Activated CD8-positive, alpha-beta memory T cell treated with anti-CD3 and anti-CD28 coated beads for 24 hours (primary cell): ENCODE results near the gene ROBO2.

Experiments
- DNase-seq: peaks from one replicate; pipeline ENCODE4 v3.0.0-alpha.2; 2020

The ROBO2 gene

DNA sequence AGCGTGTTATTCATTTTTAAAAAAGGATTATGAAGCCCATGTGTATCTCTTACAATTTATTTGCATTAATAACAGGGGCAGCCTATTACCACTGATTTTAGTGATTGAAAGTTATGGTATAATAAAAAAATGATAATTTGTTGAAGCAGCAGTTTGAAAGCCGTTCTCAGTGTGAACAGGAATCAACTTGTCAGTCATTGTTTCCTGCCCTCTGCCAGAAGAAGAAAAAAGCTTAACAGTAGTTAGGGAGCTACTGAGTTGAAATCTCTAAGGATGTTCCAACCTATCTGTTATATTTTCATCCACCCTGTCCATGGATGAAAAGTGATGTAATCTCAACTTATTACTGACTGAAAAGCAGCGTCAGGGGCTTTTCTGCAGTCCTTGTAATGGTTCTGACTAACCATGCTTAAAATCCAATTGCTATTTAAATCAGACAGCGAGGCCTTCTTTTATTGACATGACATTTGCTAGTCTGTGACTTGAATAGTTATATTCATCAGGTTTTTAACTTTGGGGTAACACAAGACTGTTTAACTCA lies 486.7 kb downstream of the ROBO2 start:
- no peak for DNase-seq

- no peak for DNase-seq
These were observed 489.6 kb downstream of the ROBO2 start for GRCh38 chr3:77529522-77529921.

DNA sequence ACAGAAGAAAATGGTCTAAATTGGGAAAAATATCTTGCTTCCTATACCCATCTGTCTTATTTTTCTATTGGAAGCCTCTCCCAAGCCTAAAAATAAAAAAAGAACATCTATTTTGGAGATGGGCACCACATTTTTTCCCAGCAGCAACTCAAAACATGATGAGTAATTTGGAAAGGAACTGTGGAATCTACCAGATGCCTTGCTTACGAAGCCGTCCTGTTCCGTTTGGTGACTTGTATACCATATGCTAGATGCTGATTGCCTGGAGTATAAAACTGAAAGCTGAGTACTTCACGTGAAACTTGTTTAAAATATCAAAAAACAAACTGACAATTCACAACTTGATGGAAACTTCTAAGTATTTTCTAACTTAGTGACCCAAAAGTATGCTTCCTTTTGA lies 491.0 kb downstream of the ROBO2 start:
- no peak for DNase-seq

DNA sequence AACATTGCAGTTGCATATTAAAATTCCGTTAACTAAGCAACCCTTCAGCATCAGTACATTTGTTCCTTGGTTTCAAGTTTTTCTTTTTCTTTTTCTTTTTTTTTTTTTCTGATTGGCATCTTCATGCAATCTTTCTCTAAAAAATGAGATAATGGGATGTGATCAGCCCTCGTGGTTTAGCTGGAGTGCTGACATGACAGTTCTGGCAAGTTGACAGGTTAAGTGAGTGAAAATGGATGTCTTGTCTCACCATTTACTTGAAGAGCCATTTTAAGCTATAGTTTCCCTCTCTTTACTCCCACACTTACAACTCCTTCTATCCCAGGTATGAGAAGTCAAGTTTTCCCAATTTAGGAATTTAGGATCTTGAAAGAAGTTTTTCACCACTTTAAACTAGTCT lies 495.2 kb downstream of the ROBO2 start:
- no peak for DNase-seq

DNA sequence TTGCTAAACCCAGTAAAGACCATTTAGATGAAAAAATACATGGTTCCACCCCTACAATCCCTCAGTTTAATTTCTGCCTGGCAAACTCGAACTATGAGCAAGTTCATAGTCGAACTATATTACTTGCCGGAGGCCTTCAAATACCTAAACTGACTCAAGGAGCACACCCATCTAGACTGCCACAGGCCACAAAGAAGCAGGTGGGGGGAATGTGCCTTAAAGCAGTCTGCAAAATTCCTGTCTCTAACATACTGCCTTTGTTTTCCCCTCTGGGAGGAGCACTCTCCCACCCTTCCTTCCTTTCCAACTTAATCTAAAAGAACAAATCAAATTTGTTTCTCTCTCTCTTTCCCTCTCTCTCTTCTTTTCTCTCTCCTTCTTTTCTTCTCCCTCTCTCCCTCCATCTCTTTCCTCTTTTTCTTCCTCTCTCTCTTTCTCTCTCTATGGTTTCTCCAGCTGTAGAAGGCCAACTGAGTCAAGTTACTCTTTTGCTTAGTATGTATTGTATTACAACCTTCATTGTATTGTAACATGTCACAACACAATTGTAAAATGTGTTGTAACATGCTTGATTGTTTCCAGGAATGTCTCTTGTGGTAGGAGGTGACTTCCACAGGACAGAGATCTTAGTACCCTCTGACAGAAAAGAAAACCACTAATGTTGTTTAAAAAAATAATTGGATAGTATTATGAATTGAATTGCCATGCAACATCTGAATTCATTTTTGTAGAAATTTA lies 496.3 kb downstream of the ROBO2 start:
- no peak for DNase-seq

DNA sequence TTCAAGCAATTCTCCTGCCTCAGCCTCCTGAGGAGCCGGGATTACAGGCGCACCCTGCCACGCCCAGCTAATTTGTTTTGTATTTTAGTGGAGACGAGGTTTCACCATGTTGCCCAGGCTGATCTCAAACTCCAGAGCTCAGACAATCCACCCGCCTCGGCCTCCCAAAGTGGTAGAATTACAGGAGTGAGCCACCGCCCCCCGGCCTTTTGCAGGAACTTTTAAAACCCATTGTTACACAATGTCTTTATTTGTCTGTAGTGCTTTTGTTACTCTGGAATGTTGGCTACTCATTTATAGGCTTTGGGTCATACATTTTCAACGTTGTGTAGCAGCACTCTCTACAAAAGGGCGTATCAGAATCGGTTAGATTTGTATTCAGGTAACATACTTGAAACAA lies 499.1 kb downstream of the ROBO2 start:
- DNase-seq = no peak

DNA sequence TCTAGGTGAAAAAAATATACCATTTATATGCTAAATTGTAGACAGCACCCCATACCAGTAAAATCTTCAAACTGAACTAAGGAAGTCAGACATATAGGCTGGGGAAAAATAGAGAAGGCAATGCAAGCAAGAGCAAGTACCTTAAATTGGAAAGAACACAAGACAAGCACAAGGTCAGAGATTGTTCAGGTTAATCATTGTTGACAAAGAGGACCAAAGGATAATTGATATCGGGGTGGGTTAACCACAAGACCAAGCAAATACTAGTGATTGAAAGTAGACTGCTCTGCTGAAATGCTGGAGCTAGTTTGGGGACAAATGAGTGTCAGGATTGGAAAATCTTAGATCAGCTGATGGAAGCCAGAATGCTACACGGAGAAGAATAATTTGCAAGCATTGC lies 499.8 kb downstream of the ROBO2 start:
- DNase-seq = no peak

- DNase-seq = no peak
These were observed 501.5 kb downstream of the ROBO2 start for GRCh38 chr3:77541203-77541922.

DNA sequence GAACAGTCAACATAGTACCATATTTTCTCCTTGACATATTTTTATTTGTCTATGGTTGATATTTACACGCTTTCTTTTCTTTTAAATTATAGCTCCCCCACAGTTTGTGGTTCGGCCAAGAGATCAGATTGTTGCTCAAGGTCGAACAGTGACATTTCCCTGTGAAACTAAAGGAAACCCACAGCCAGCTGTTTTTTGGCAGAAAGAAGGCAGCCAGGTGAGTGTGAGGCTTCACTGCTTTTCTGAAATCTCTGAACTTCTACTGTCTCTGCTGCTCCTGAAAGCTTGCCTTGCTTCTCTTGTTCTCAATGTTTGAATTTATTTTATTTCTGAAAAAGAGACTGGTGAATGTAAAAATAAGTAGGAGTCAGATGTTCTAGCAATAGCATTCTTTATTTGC lies 506.3 kb downstream of the ROBO2 start:
- DNase-seq = no peak

DNA sequence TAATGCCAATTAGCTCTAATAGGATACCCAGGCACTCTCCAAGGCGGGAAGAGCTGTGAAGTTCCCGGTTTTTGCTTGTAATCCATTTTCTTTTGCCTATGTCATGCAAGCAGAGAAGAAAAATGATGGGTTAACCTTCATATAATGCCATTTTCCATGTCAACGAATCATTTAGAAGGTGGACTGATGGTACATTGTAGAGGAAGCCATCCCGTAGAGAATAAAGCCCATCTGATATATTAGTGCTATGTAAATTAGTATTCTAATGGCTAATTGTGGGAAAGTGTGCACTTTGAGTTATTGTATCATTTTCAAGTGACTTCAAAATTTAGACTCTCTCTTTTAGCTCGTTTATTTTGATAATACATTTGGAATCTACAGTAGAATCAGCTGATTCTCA lies 509.1 kb downstream of the ROBO2 start:
- no peak for DNase-seq

DNA sequence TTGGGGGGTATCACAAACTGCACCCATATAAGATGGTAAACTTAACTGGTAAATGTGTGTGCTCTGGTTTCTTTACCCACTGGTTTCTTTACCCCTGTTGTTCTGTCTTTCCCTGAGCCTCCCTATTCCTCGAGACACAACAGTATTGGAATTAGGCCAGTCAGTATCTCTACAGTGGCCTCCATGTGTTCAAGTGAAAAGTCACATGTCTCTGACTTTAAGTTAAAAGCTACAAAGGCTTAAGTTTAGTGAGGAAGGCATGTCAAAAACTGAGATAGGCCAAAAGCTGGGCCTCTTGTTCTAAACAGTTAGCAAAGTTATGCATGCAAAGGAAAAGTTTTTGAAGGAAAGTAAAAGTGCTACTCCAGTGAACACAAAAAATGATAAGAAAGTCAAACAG lies 513.3 kb downstream of the ROBO2 start:
- DNase-seq = no peak

- no peak for DNase-seq
These were observed 522.2 kb downstream of the ROBO2 start for GRCh38 chr3:77562089-77562488.

DNA sequence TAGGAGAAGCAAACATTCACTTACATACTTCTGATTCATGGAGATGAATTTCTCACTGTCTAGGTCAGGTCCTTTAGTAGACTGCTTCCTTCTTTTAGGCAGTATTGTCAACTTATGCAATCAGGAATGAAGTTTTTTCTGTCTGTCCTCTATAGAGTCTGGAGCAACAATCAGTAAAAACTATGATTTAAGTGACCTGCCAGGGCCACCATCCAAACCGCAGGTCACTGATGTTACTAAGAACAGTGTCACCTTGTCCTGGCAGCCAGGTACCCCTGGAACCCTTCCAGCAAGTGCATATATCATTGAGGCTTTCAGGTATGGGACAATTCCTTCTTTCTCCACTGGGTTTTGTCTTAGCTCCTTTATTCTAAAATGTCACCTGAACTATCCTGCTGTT lies 523.1 kb downstream of the ROBO2 start:
- no peak for DNase-seq

- no peak for DNase-seq
These were observed 526.2 kb downstream of the ROBO2 start for GRCh38 chr3:77566055-77566454.

- DNase-seq = no peak
These were observed 532.2 kb downstream of the ROBO2 start for GRCh38 chr3:77571971-77572715.

- no peak for DNase-seq
These were observed 537.4 kb downstream of the ROBO2 start for GRCh38 chr3:77577264-77577663.

DNA sequence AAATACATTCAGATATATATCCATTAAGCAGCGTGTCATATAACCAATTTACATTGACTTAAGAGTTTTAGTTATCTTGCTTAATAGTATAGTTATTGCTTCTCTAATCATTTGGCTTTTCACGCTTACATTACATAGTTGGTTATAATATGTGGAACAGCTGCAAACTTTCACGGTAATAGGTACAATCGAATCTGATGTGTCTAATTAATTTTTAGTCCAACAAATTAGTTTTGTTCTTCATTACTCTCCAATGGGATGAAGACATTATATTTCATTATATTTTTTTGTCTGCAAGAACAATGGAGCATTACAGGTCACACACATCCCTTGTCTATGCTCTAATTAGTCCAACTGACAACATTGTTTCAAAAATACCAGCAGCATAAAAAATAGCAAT lies 546.3 kb downstream of the ROBO2 start:
- DNase-seq = no peak

GRCh38 chr3:77588863-77589262 lies 549.0 kb downstream of the ROBO2 start:
- no peak for DNase-seq

- no peak for DNase-seq
These were observed 550.3 kb downstream of the ROBO2 start for GRCh38 chr3:77590191-77590590.

DNA sequence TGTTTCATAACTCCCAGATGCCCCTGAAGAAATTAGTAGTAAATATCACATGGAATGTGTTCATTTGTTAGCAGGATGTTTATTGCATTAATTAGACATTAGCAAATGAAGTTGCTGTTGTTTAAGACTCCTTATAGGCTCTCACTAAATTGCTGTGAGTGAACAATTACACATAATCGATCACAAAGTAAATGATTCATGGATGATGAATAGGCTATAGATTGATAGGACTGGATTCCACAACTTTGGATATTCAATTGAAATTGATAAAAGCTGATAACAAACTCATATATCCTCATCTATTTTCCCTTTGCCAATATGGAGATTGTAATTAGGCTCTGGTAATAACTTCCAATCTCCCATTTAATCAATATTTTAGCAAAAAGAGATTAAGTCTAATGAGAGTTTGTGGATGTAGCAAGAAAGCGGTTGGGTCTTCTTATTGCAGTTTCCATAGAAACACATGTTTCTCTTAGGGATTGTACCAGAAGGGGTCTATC lies 555.5 kb downstream of the ROBO2 start:
- no peak for DNase-seq

DNA sequence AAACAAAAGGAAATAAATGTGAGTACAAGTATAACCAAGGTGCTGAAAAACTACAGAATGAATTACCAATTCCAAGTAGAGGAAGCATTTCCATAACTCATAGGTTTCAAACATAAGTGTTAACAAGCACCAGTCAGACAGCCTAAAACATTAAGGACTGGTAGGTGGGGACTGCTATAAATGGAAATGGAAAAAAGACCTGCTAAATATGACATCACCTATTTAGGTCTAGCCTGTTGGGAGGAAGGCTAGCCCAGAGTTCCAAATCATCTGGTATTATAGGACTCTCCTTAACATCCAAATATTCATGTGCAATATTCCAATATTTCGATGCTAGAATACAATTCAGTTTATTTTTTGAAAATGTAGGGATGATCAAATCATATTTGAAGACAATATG lies 560.0 kb downstream of the ROBO2 start:
- no peak for DNase-seq

DNA sequence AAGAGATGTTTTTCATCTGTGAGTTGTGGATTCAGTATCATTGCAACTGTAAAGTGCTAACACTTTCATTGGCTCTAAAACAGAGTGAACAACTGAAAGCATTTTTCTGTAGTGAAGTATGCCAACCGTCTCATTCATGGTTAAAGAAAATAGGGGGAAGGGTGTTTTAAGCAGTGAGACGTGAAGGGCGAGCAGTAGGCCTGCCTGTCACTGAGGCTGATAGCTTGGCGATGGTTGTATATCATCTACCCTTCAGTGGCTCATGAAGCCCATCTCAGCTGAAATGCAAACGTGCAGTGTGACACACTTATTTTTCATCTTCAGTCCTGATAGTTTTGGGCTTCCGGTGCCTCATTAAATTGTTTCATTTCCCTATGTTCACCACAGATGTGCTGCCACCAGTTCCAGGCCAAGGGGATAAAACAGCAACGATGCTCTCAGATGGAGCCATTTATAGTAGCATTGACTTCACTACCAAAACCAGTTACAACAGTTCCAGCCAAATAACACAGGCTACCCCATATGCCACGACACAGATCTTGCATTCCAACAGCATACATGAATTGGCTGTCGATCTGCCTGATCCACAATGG lies 562.0 kb downstream of the ROBO2 start:
- DNase-seq = no peak

GRCh38 chr3:77602722-77603121 lies 562.8 kb downstream of the ROBO2 start:
- DNase-seq = no peak
